Measurements from ENCODE around the gene NET1.

Gene NET1

DNA sequence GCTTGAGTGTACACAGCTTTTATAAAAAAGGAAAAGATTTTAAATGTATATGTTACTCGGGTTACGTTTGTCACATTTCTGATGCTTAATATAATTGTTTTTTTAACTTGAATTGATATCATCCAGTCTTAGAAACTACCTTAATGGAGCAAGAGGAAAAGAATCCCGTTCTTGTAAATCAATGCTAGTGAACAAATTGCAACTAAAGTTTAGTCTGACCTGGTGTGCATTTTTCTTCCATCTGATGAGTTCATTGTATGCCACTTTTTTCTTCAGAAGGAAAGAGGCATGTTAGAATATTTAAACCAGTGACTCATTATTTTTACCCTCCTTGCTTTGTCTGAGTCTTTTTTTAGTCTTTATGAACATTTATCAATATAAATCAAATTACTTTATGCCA lies 34.7 kb downstream of the NET1 start:
- in situ Hi-C loops (cut with HindIII; ENCODE audit: low sequenced_read_pairs), result no loop called here
- TF ChIP-seq, protein P1, sequence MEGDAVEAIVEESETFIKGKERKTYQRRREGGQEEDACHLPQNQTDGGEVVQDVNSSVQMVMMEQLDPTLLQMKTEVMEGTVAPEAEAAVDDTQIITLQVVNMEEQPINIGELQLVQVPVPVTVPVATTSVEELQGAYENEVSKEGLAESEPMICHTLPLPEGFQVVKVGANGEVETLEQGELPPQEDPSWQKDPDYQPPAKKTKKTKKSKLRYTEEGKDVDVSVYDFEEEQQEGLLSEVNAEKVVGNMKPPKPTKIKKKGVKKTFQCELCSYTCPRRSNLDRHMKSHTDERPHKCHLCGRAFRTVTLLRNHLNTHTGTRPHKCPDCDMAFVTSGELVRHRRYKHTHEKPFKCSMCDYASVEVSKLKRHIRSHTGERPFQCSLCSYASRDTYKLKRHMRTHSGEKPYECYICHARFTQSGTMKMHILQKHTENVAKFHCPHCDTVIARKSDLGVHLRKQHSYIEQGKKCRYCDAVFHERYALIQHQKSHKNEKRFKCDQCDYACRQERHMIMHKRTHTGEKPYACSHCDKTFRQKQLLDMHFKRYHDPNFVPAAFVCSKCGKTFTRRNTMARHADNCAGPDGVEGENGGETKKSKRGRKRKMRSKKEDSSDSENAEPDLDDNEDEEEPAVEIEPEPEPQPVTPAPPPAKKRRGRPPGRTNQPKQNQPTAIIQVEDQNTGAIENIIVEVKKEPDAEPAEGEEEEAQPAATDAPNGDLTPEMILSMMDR (IDR thresholded peaks at IDR 0.05; ENCODE audit: low read depth, low read length), result no peak
- no peak for DNase-seq (ENCODE audit: low read depth, low spot score)
- peak overlapping the region; percentile 70 for H3K4me3 ChIP-seq (ENCODE audit: low read depth, low read length)

- DNase-seq (ENCODE audit: low read depth, low spot score), result no peak
- in situ Hi-C loops (cut with HindIII; ENCODE audit: low sequenced_read_pairs), result no loop called here
- H3K4me3 ChIP-seq (ENCODE audit: low read depth, low read length), result peak overlapping the region; percentile 70
- TF ChIP-seq, protein P1 (IDR thresholded peaks at IDR 0.05; ENCODE audit: low read depth, low read length), result no peak
Observed at GRCh38 chr10:5447611-5448071, 35.3 kb downstream of the NET1 start.

DNA sequence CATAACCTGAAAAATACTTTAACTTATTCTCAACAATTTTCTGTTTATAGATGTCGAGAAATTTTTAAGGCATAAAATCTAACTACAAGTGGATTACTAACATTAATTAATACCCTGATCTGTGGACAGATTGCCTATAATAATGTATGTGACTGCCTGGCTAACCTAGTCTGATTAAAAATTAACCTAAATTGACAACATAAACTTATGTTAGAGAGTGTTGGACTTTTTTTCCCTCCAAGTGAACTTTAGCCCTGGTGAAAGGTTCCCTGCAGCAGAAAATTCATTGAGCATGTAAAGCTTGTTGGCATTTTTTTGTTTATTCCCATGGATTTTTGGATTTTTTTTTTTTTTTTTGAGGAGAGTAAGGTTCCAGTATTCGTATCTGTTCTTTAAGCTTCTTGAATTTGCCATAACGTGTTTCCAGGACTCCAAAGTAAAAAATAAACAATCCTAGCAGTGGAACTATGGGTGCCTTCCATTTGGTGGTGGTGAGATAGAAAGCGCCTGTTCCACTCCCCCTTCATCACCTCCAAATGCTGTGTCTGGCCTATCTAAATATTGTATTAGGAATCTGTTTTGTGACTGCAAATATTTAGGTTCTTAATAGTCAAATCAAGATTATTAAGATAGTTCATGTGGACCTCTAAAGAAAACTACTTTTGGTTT lies 36.1 kb downstream of the NET1 start:
- in situ Hi-C loops (cut with HindIII; ENCODE audit: low sequenced_read_pairs), result no loop called here
- TF ChIP-seq, protein P1 (IDR thresholded peaks at IDR 0.05; ENCODE audit: low read depth, low read length), result no peak
- DNase-seq (ENCODE audit: low read depth, low spot score), result no peak
- peak overlapping the region; percentile 70 for H3K4me3 ChIP-seq (ENCODE audit: low read depth, low read length)

DNA sequence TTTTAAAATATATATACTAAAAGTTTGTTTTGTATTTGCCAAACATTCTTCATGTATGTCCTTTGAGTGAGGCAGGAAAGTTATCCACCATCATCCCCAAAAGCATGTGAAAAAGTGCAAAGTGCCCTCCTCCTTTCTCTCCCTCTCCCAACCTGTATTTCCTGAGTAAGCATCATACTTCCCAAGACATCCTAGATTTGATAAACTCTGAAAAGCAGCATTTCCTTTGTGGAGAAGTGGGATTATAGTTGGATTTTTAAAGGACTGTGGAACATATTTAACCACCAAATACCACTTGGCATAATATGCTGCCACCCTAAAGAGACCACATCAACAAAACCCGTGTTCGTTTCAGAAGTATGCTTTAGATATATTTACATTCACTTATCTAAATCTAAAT lies 36.9 kb downstream of the NET1 start:
- TF ChIP-seq, protein P1 (IDR thresholded peaks at IDR 0.05; ENCODE audit: low read depth, low read length), result no peak
- in situ Hi-C loops (cut with HindIII; ENCODE audit: low sequenced_read_pairs), result no loop called here
- no peak for DNase-seq (ENCODE audit: low read depth, low spot score)
- peak overlapping the region; percentile 70 for H3K4me3 ChIP-seq (ENCODE audit: low read depth, low read length)

DNA sequence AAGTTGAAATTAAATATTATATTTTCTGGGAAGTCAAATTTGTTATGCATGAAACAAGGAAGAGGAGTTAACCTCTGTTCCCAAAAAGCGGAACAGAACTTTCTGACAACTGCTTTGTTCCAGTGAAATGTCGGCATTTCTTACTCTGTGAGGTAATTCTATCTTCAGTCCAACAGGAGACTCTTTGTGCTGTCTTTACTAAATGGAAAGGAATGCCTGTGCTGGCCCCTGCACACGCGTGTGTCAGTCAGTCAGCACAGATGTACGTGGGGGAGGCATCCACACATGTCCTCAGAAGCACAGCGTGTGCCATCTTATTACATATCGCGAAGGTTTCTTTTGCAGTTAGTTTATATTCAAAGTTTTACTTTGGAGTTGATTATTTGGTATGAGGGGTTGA lies 37.5 kb downstream of the NET1 start:
- peak; percentile 73 for DNase-seq (ENCODE audit: low read depth, low spot score)
- TF ChIP-seq, protein P1 (IDR thresholded peaks at IDR 0.05; ENCODE audit: low read depth, low read length), result peak; percentile 16
- in situ Hi-C loops (cut with HindIII; ENCODE audit: low sequenced_read_pairs), result no loop called here
- H3K4me3 ChIP-seq (ENCODE audit: low read depth, low read length), result peak overlapping the region; percentile 1

DNA sequence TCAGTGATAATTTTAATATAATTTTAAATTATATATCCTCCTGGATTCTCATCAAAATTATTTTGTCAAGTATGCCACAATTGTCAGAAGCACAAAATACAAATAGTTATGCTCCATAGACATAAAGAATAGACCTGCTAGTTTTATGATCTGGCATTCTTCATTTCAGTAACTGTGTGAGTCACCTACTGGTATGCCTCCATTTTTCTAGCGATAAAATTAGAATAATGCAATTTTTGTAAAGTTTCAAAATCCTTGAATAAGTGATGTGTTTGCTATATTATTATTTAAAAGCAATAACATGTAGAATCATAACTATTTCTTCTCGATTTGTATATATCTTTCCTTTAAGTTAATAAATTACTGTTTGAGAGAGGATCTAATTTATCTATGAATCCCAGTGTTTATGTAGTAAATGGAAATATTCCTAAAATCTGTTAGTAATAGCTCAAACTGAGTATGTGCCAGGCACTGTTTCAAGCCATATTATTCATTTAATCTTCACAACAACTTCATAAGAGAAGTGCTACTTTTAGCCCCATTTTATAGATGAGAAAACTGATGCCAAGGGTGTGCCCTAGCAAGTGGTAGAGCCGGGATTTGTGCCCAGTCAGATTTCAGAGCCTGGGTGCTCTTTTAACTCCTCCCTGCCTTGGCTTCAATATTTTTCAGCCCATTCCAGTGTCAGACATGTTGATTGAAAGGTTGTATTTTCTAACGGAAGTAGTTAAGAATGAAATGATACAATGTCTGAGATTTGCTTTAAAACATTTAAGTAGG lies 38.4 kb downstream of the NET1 start:
- H3K4me3 ChIP-seq (ENCODE audit: low read depth, low read length), result no peak overlapping the region
- TF ChIP-seq, protein P1 (IDR thresholded peaks at IDR 0.05; ENCODE audit: low read depth, low read length), result no peak
- DNase-seq (ENCODE audit: low read depth, low spot score), result no peak
- in situ Hi-C loops (cut with HindIII; ENCODE audit: low sequenced_read_pairs), result no loop called here
